GM12878 (cell line): ENCODE data around the gene ATP5ME. TPM values are rescaled to one million over a fixed set of nuclear protein-coding genes. Genes with fewer than 3 reads are reported as not detected.
A peak's percentile ranks its signal among the peaks of the same experiment; 100 is the strongest.

Source experiments
- BACH1 ChIP-seq: fragments of 450-650 bp; IDR thresholded peaks from 2 replicates; pipeline ENCODE4 v1.6.1; 2017; ENCODE audit warnings: mild to moderate bottlenecking, borderline replicate concordance
- CBX3 ChIP-seq: fragments of 200-600 bp; sonication (generic); IDR thresholded peaks from 2 replicates; pipeline ENCODE4 v1.6.1; 2016; ENCODE audit warnings: low read depth, borderline replicate concordance
- CHD1 ChIP-seq: IDR thresholded peaks from 2 replicates; pipeline ENCODE4 v1.6.1; 2012; ENCODE audit warnings: low read depth, low read length, improper control_type of control experiment
- DPF2 ChIP-seq: fragments of 450-650 bp; IDR thresholded peaks from 2 replicates; pipeline ENCODE4 v1.6.1; 2017; ENCODE audit warnings: mild to moderate bottlenecking
- FOXK2 ChIP-seq: fragments of 450-650 bp; IDR thresholded peaks from 2 replicates; pipeline ENCODE4 v1.6.1; 2017; ENCODE audit warnings: mild to moderate bottlenecking, moderate library complexity
- FOXM1 ChIP-seq: IDR thresholded peaks from 2 replicates; pipeline ENCODE4 v1.6.1; 2012; ENCODE audit warnings: low read depth, mild to moderate bottlenecking, inconsistent platforms, low read length, moderate library complexity
- HDAC2 ChIP-seq: fragments of 200-600 bp; sonication (generic); IDR thresholded peaks from 2 replicates; pipeline ENCODE4 v1.6.1; 2017
- KAT2A ChIP-seq: conservative IDR thresholded peaks from 2 replicates; pipeline ENCODE4 v1.6.1; 2011; ENCODE audit warnings: low read depth, low read length; ENCODE audit not compliant: control insufficient read depth
- NFYA ChIP-seq: IDR thresholded peaks from 2 replicates; pipeline ENCODE4 v1.6.1; 2011; ENCODE audit warnings: low read depth, mild to moderate bottlenecking, low read length, improper control_type of control experiment, borderline replicate concordance
- NR2F1 ChIP-seq: fragments of 450-650 bp; conservative IDR thresholded peaks from 2 replicates; pipeline ENCODE4 v1.6.1; 2017; ENCODE audit warnings: mild to moderate bottlenecking
- POLR2AphosphoS5 ChIP-seq: IDR thresholded peaks from 2 replicates; pipeline ENCODE4 v1.6.1; 2011; ENCODE audit warnings: mild to moderate bottlenecking, low read length, inconsistent platforms
- RAD21 ChIP-seq: IDR thresholded peaks from 2 replicates; pipeline ENCODE4 v1.6.1; 2011; ENCODE audit warnings: mild to moderate bottlenecking, low read depth, low read length, moderate library complexity; ENCODE audit not compliant: insufficient read depth
- SREBF1 ChIP-seq: IDR thresholded peaks from 2 replicates; pipeline ENCODE4 v1.6.1; 2012; ENCODE audit warnings: mild to moderate bottlenecking, low read length
- STAT3 ChIP-seq: IDR thresholded peaks from 2 replicates; pipeline ENCODE4 v1.6.1; 2011; ENCODE audit warnings: low read depth, low read length, improper control_type of control experiment
- TARDBP ChIP-seq: IDR thresholded peaks from 2 replicates; pipeline ENCODE4 v1.6.1; 2016; ENCODE audit warnings: borderline replicate concordance
- ZNF207 ChIP-seq: fragments of 450-650 bp; IDR thresholded peaks from 2 replicates; pipeline ENCODE4 v1.6.1; 2014; ENCODE audit warnings: antibody characterized with exemption, mild to moderate bottlenecking, borderline replicate concordance
- polyA plus RNA-seq, 11 experiments: library from polyadenylated mRNA; depleted of rRNA in 4 of 11; unstranded in 6 of 11; stranded (reverse) in 5 of 11; fragments of >200 nt; fragmentation: Nextera tagmentation in 4 of 11; fragmentation: Illumina TruSeq in 1 of 11; extraction: Ambion mirVana in 4 of 11; extraction: Trizol in 1 of 11; gene quantifications; 1 replicate in 1 of 11; 2 replicates in 10 of 11; pipeline versions ENCODE4 v1.2.1 to v1.2.3, GENCODE V29; 2011 to 2016; ENCODE audit warnings: inconsistent platforms in 2 of 11, missing spikeins in 2 of 11, low read depth in 1 of 11
- total RNA-seq, 4 experiments: library from RNA; depleted of rRNA in 3 of 4; stranded (reverse); fragments of >200 nt in 3 of 4; fragmentation: Illumina TruSeq in 1 of 4; extraction: Trizol in 1 of 4; gene quantifications; 2 replicates each; pipeline versions ENCODE4 v1.2.1 to v1.2.3, GENCODE V29; 2013 to 2021
- TF ChIP-seq, protein P1 (sequence below): fragments of 450-650 bp; formaldehyde crosslinking; IDR thresholded peaks from 2 replicates; pipeline ENCODE4 v1.4.0; 2022; ENCODE audit warnings: mild to moderate bottlenecking, moderate library complexity
- TF ChIP-seq, protein P2 (sequence below): fragments of 450-650 bp; IDR thresholded peaks from 2 replicates; pipeline ENCODE4 v1.6.1; 2016; ENCODE audit warnings: mild to moderate bottlenecking
- TF ChIP-seq, protein P3 (sequence below): IDR thresholded peaks from 2 replicates; pipeline ENCODE4 v1.6.1; 2012; ENCODE audit warnings: low read depth, low read length, improper control_type of control experiment
- TF ChIP-seq, protein P4 (sequence below): fragments of 150-350 bp; IDR thresholded peaks from 2 replicates; pipeline ENCODE4 v1.6.1; 2014; ENCODE audit warnings: mild to moderate bottlenecking, low read depth, low read length
- TF ChIP-seq, protein P5 (sequence below): IDR thresholded peaks from 2 replicates; pipeline ENCODE4 v1.6.1; 2012; ENCODE audit warnings: low read depth, low read length, improper control_type of control experiment

ATP5ME gene
- total and polyA plus RNA-seq, 10 of the 15 experiments (the other 5 are each of a cell fraction or from before 2014, with no cell fraction given) = 279 to 2,374 (median 509) TPM

- TF ChIP-seq, protein P1, sequence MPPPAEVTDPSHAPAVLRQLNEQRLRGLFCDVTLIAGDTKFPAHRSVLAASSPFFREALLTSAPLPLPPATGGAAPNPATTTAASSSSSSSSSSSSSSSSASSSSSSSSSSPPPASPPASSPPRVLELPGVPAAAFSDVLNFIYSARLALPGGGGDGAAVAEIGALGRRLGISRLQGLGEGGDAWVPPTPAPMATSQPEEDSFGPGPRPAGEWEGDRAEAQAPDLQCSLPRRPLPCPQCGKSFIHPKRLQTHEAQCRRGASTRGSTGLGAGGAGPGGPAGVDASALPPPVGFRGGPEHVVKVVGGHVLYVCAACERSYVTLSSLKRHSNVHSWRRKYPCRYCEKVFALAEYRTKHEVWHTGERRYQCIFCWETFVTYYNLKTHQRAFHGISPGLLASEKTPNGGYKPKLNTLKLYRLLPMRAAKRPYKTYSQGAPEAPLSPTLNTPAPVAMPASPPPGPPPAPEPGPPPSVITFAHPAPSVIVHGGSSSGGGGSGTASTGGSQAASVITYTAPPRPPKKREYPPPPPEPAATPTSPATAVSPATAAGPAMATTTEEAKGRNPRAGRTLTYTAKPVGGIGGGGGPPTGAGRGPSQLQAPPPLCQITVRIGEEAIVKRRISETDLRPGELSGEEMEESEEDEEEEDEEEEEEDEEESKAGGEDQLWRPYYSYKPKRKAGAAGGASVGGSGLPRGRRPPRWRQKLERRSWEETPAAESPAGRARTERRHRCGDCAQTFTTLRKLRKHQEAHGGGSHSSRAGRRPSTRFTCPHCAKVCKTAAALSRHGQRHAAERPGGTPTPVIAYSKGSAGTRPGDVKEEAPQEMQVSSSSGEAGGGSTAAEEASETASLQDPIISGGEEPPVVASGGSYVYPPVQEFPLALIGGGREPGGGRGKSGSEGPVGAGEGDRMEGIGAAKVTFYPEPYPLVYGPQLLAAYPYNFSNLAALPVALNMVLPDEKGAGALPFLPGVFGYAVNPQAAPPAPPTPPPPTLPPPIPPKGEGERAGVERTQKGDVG (CRISPR knock-in tag) = no peak
- TF ChIP-seq SREBF1 (no peak), CHD1 (no peak), FOXM1 (no peak), POLR2AphosphoS5 (no peak; the same call in none of the 2 replicates), RAD21 (no peak), KAT2A (no peak), HDAC2 (no peak), NFYA (no peak), NR2F1 (0 out of 2 replicates have a peak, but pooled peaks have one; percentile 26), BACH1 (no peak), TARDBP (no peak), DPF2 (0 out of 2 replicates have a peak, but pooled peaks have one; percentile 39), STAT3 (no peak), ZNF207 (no peak), FOXK2 (no peak), CBX3 (no peak)
- TF ChIP-seq, protein P2, sequence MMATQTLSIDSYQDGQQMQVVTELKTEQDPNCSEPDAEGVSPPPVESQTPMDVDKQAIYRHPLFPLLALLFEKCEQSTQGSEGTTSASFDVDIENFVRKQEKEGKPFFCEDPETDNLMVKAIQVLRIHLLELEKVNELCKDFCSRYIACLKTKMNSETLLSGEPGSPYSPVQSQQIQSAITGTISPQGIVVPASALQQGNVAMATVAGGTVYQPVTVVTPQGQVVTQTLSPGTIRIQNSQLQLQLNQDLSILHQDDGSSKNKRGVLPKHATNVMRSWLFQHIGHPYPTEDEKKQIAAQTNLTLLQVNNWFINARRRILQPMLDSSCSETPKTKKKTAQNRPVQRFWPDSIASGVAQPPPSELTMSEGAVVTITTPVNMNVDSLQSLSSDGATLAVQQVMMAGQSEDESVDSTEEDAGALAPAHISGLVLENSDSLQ = no peak; the same call in 1 of the 2 replicates
- TF ChIP-seq, protein P3, sequence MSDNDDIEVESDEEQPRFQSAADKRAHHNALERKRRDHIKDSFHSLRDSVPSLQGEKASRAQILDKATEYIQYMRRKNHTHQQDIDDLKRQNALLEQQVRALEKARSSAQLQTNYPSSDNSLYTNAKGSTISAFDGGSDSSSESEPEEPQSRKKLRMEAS = peak; percentile 33; the same call in 1 of the 2 replicates
- TF ChIP-seq, protein P4, sequence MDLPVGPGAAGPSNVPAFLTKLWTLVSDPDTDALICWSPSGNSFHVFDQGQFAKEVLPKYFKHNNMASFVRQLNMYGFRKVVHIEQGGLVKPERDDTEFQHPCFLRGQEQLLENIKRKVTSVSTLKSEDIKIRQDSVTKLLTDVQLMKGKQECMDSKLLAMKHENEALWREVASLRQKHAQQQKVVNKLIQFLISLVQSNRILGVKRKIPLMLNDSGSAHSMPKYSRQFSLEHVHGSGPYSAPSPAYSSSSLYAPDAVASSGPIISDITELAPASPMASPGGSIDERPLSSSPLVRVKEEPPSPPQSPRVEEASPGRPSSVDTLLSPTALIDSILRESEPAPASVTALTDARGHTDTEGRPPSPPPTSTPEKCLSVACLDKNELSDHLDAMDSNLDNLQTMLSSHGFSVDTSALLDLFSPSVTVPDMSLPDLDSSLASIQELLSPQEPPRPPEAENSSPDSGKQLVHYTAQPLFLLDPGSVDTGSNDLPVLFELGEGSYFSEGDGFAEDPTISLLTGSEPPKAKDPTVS = no peak
- TF ChIP-seq, protein P5, sequence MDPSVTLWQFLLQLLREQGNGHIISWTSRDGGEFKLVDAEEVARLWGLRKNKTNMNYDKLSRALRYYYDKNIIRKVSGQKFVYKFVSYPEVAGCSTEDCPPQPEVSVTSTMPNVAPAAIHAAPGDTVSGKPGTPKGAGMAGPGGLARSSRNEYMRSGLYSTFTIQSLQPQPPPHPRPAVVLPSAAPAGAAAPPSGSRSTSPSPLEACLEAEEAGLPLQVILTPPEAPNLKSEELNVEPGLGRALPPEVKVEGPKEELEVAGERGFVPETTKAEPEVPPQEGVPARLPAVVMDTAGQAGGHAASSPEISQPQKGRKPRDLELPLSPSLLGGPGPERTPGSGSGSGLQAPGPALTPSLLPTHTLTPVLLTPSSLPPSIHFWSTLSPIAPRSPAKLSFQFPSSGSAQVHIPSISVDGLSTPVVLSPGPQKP = no peak
Observed at GRCh38 chr4:663438-664428, 10.3 kb downstream of the ATP5ME start (continued).
